ENCODE measurements around the gene EARS2. TPM values are rescaled to one million over a fixed set of nuclear protein-coding genes. Genes with fewer than 3 reads are reported as not detected.
A peak's percentile ranks its signal among the peaks of the same experiment; 100 is the strongest.

The EARS2 gene
- polyA plus RNA-seq, 1 of the 3 experiments (the other 2 are of a cell fraction): 23.2 TPM

GRCh38 chr16:23535901-23536300 is 21.2 kb downstream of the EARS2 start:
- Histone ChIP-seq H3K4me2 (no peak overlapping the region), H3K9me3 (no peaks in the 10 kb centered on the region), H3K9ac (no peak overlapping the region), H3F3A (replicated peaks; ENCODE audit: insufficient read depth) (peaks cover 15% of the 10 kb centered on the region), H3K27ac (ENCODE audit: low read depth in 2 of 2, low read length in 1 of 2) (no peak overlapping the region), H3K9me2 (no peaks in the 10 kb centered on the region), H3K4me1 (ENCODE audit: control insufficient read depth in 1 of 2, insufficient read depth in 2 of 2, low read depth in 1 of 2, low read length in 1 of 2) (peaks cover 0 to 16% of the 10 kb centered on the region in 2 experiments; a peak in 1 of 4 replicates), H3K36me3 (replicated peaks in 1 of 2; ENCODE audit: control insufficient read depth in 1 of 2, insufficient read depth in 2 of 2, low read length in 1 of 2) (peaks cover 28 to 44% of the 10 kb centered on the region in 2 experiments), H2AFZ (ENCODE audit: low read depth) (no peak overlapping the region), H3K4me3 (ENCODE audit: low read depth in 2 of 2, low read length in 1 of 2) (no peak overlapping the region), H3K79me2 (ENCODE audit: insufficient read depth) (no peaks in the 10 kb centered on the region), H3K27me3 (ENCODE audit: insufficient read depth) (no peaks in the 10 kb centered on the region), H4K20me1 (ENCODE audit: insufficient read depth) (no peaks in the 10 kb centered on the region)
- DNase-seq: no peak
- 60% methylated on average over 2 of the region's 2 CpGs for WGBS (ENCODE audit: low lambda C conversion rate)
- TF ChIP-seq, protein P1, sequence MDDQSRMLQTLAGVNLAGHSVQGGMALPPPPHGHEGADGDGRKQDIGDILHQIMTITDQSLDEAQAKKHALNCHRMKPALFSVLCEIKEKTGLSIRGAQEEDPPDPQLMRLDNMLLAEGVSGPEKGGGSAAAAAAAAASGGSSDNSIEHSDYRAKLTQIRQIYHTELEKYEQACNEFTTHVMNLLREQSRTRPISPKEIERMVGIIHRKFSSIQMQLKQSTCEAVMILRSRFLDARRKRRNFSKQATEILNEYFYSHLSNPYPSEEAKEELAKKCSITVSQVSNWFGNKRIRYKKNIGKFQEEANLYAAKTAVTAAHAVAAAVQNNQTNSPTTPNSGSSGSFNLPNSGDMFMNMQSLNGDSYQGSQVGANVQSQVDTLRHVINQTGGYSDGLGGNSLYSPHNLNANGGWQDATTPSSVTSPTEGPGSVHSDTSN (IDR thresholded peaks at IDR 0.05): peak; percentile 32; the same call in 1 of the 2 replicates
- no peak for TF ChIP-seq CHD2 (IDR thresholded peaks at IDR 0.05; ENCODE audit: low read length, partially characterized antibody)
- POLR2A ChIA-PET: no interaction called here
- CTCF ChIA-PET: no interaction called here

DNA sequence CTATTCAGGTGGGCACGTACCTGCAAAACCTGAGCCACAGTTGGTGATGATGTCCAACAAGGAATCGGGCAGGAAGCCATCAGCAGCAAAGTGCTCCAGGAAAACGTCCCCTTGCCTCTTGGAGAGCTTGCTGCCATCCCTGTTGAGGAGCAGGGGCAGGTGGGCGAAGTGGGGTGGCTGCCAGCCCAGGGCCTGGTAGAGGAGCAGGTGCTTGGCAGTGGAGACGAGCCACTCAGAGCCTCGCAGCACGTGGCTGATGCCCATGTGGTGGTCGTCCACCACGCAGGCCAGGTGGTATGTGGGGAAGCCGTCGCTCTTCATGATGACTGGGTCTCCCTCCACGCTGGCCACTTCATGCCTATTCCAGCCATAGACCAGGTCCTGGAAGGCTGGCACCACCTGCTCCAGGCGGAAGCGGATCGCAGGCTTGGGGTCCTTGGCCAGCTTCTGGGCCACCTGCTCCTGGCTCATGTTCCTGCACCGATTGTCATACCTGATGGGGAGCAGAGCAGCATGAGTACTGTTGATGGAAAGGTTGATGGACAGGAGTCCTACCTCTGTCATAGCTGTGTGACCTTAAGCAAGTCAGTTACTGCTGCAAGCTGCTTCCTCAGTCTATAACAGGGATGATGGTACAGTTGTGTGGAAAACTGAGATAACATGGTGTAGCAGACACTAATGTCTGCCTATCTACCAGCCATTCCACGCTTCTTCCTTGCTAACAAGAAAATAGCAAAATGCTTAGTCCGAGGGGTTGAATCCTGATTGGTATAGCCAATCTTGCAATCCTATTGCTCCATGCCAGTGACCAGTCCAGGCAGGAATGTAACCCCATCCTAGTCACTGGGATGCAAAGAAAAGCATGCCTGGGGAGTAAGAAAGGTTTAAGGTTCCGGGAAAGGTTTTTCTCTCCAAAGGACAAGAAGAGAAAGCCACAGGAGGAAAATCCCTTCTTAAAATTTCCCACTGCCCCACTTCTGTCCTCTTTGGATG is 22.0 kb downstream of the EARS2 start:
- peaks cover 15% of the 10 kb centered on the region for H3F3A ChIP-seq (replicated peaks; ENCODE audit: insufficient read depth)
- no peak for DNase-seq
- TF ChIP-seq RXRA (IDR thresholded peaks at IDR 0.05; ENCODE audit: borderline replicate concordance, low read depth): no peak
- no peak for TF ChIP-seq SMC3 (IDR thresholded peaks at IDR 0.05; ENCODE audit: low read depth, low read length)
- no peak for TF ChIP-seq EZH2phosphoT487 (IDR thresholded peaks at IDR 0.05; ENCODE audit: borderline replicate concordance, low read depth)
- TF ChIP-seq, protein P2, sequence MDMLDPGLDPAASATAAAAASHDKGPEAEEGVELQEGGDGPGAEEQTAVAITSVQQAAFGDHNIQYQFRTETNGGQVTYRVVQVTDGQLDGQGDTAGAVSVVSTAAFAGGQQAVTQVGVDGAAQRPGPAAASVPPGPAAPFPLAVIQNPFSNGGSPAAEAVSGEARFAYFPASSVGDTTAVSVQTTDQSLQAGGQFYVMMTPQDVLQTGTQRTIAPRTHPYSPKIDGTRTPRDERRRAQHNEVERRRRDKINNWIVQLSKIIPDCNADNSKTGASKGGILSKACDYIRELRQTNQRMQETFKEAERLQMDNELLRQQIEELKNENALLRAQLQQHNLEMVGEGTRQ (IDR thresholded peaks at IDR 0.05; ENCODE audit: borderline replicate concordance, low read depth, low read length): no peak
- no peak for TF ChIP-seq NFIC (IDR thresholded peaks at IDR 0.05; ENCODE audit: borderline replicate concordance)
- TF ChIP-seq RCOR1 (IDR thresholded peaks at IDR 0.05; ENCODE audit: low read length): no peak
- TF ChIP-seq POLR2AphosphoS5 (IDR thresholded peaks at IDR 0.05; ENCODE audit: low read depth, low read length): no peak
- TF ChIP-seq TEAD4 (IDR thresholded peaks at IDR 0.05; ENCODE audit: borderline replicate concordance, insufficient read depth): no peak
- TF ChIP-seq REST (IDR thresholded peaks at IDR 0.05; ENCODE audit: low read depth, low read length): no peak
- no peak for TF ChIP-seq MAX (IDR thresholded peaks at IDR 0.05; ENCODE audit: low read depth)
- TF ChIP-seq EP300 (IDR thresholded peaks at IDR 0.05; ENCODE audit: borderline replicate concordance in 1 of 2, low read depth in 1 of 2, low read length in 1 of 2): no peak
- WGBS (ENCODE audit: low lambda C conversion rate): 92% methylated on average over 8 of the region's 19 CpGs
- H3K4me3 ChIP-seq (ENCODE audit: low read depth in 2 of 2, low read length in 1 of 2): no peak overlapping the region
- H3K4me1 ChIP-seq (ENCODE audit: control insufficient read depth in 1 of 2, insufficient read depth in 2 of 2, low read depth in 1 of 2, low read length in 1 of 2): peaks cover 0 to 16% of the 10 kb centered on the region in 2 experiments; a peak in 1 of 4 replicates
- ChIA-PET POLR2A (no interaction called here), CTCF (interaction anchor here (1.2 kb wide), 2 partner anchors 21 to 23 kb away, joined by 3 to 5 read pairs; partner anchors contain the start of gene UBFD1)
- no peaks in the 10 kb centered on the region for H3K9me2 ChIP-seq
- H3K79me2 ChIP-seq (ENCODE audit: insufficient read depth): no peaks in the 10 kb centered on the region
- H3K9ac ChIP-seq: no peak overlapping the region
- peaks cover 28 to 41% of the 10 kb centered on the region in 2 experiments for H3K36me3 ChIP-seq (replicated peaks in 1 of 2; ENCODE audit: control insufficient read depth in 1 of 2, insufficient read depth in 2 of 2, low read length in 1 of 2)
- H4K20me1 ChIP-seq (ENCODE audit: insufficient read depth): no peaks in the 10 kb centered on the region
- H3K27me3 ChIP-seq (ENCODE audit: insufficient read depth): no peaks in the 10 kb centered on the region
- H3K4me2 ChIP-seq: no peak overlapping the region
- H2AFZ ChIP-seq (ENCODE audit: low read depth): no peak overlapping the region
- no peak overlapping the region for H3K27ac ChIP-seq (ENCODE audit: low read depth in 2 of 2, low read length in 1 of 2)
- no peaks in the 10 kb centered on the region for H3K9me3 ChIP-seq

Data from SK-N-SH (cell line).